Measurements from ENCODE around the gene A1BG.

A1BG gene

GRCh38 chr19:58394821-58395219 lies 41.5 kb upstream of the A1BG start:
- no peak for TF ChIP-seq CTCF (IDR thresholded peaks at IDR 0.05; ENCODE audit: extremely low read depth, insufficient read depth, missing control alignments)
- in situ Hi-C loops (cut with MboI; ENCODE audit: low pct_unique_long_range_greater_than_20kb, low sequenced_read_pairs, unreplicated experiment): no loop called here
- DNase-seq (ENCODE audit: low spot score): no peak

DNA sequence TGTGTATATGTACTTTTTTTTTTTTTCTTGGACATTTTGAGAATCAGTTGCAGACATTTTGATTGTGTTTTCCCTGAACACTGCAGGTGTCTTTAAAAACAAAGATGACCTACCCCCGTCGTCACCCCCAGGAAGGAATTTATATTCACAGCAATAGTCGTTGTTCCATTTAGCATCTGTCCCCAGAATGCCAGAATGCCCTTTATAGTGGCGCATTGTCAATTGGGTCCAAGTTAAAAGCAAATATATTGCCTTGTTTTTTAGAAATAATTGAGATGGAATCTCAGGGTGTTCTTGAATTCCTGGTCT lies 40.4 kb upstream of the A1BG start:
- no peak for DNase-seq (ENCODE audit: low spot score)
- in situ Hi-C loops (cut with MboI; ENCODE audit: low pct_unique_long_range_greater_than_20kb, low sequenced_read_pairs, unreplicated experiment): no loop called here
- TF ChIP-seq CTCF (IDR thresholded peaks at IDR 0.05; ENCODE audit: extremely low read depth, insufficient read depth, missing control alignments): no peak

DNA sequence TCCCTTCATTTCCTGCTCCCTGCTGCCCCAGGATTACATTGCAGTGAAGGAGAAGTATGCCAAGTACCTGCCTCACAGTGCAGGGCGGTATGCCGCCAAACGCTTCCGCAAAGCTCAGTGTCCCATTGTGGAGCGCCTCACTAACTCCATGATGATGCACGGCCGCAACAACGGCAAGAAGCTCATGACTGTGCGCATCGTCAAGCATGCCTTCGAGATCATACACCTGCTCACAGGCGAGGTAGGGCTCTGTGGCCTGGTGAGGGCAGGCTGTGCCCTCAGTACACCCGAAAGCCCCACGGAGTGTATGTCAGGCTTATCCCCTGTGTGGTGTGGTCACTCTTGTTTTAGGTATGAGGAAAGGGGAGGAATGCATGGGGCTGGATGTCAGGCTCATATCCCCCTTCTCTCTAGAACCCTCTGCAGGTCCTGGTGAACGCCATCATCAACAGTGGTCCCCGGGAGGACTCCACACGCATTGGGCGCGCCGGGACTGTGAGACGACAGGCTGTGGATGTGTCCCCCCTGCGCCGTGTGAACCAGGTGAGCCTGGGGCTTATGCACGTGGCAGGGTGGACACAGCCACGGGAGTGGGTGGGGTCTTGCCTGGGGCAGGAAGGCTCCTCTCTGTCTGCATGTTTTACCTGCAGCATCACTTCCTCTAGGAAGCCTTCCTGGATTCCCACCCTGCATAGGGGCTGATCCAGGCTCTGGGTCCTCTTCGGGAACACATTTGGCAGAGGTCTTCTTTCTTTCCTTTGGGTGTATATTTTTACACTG lies 39.8 kb upstream of the A1BG start:
- no peak for TF ChIP-seq CTCF (IDR thresholded peaks at IDR 0.05; ENCODE audit: extremely low read depth, insufficient read depth, missing control alignments)
- in situ Hi-C loops (cut with MboI; ENCODE audit: low pct_unique_long_range_greater_than_20kb, low sequenced_read_pairs, unreplicated experiment): no loop called here
- DNase-seq (ENCODE audit: low spot score): no peak

DNA sequence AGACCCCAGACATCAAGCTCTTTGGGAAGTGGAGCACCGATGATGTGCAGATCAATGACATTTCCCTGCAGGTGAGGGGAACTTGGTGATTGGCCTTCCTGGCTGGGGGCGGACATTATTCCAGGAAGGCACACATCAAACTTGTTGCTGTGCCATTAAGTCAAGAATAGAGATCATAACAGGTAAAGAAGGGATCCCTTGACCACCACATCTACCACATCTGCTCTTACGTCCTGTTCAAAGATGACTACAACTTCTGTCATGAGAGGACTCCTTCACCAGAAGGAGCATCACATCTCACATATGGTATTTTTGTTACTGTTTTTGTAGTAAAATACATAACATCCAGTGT lies 34.9 kb upstream of the A1BG start:
- no peak for TF ChIP-seq CTCF (IDR thresholded peaks at IDR 0.05; ENCODE audit: extremely low read depth, insufficient read depth, missing control alignments)
- DNase-seq (ENCODE audit: low spot score): no peak
- in situ Hi-C loops (cut with MboI; ENCODE audit: low pct_unique_long_range_greater_than_20kb, low sequenced_read_pairs, unreplicated experiment): no loop called here

DNA sequence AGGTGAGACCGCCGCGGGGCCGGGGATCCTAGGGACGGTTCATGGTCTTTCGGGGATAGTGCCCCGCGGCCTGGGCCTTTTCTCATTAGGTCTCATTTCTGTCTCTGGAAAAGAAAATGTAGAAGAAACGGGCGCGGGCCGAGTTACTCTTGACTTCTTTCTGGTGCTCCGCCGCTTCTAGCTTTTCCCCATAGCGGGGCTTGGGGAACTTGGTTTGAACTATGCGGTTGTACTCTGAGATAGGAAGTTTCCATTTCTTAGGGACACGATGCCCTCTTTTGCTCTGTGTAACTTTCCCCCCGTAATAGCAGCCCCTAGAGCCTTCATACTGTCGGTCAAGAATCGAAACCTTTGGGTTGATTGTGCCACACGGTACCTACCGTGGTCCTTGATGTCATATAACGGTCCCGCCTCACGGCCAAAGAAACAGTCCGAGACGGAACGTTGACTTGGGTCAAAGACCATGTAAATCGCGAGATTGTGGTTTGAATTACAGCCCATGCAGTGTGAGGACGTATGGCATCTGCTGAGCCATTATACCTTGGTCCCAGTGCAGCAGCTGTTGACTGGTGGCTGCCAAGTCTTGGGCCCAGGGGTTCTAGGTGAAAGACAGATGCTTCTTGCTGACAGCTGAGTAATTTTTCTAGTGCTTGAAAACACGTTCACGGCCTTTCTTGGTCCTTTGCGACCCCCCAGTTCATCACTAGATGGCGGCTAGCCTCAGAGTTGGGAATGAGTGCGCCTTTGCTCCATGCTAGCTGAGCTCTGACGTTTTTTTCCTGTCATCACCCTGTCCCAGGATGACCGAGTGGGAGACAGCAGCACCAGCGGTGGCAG lies 34.3 kb upstream of the A1BG start:
- in situ Hi-C loops (cut with MboI; ENCODE audit: low pct_unique_long_range_greater_than_20kb, low sequenced_read_pairs, unreplicated experiment): no loop called here
- DNase-seq (ENCODE audit: low spot score): no peak
- TF ChIP-seq CTCF (IDR thresholded peaks at IDR 0.05; ENCODE audit: extremely low read depth, insufficient read depth, missing control alignments): peak; percentile 12

- no peak for TF ChIP-seq CTCF (IDR thresholded peaks at IDR 0.05; ENCODE audit: extremely low read depth, insufficient read depth, missing control alignments)
- DNase-seq (ENCODE audit: low spot score): peak; percentile 99
- in situ Hi-C loops (cut with MboI; ENCODE audit: low pct_unique_long_range_greater_than_20kb, low sequenced_read_pairs, unreplicated experiment): no loop called here
Observed at GRCh38 chr19:58386576-58387337, 33.5 kb upstream of the A1BG start, which contains the start of gene RPS5. TSS of gene RPS5 (plus strand) at chr19:58387269. CDS start at chr19:58388138, 869 bp downstream.
